ENCODE data around the gene TLK2.

The TLK2 gene

GRCh38 chr17:62655656-62656055, 177.0 kb downstream of the TLK2 start (continued):
- TF ChIP-seq, protein P1, sequence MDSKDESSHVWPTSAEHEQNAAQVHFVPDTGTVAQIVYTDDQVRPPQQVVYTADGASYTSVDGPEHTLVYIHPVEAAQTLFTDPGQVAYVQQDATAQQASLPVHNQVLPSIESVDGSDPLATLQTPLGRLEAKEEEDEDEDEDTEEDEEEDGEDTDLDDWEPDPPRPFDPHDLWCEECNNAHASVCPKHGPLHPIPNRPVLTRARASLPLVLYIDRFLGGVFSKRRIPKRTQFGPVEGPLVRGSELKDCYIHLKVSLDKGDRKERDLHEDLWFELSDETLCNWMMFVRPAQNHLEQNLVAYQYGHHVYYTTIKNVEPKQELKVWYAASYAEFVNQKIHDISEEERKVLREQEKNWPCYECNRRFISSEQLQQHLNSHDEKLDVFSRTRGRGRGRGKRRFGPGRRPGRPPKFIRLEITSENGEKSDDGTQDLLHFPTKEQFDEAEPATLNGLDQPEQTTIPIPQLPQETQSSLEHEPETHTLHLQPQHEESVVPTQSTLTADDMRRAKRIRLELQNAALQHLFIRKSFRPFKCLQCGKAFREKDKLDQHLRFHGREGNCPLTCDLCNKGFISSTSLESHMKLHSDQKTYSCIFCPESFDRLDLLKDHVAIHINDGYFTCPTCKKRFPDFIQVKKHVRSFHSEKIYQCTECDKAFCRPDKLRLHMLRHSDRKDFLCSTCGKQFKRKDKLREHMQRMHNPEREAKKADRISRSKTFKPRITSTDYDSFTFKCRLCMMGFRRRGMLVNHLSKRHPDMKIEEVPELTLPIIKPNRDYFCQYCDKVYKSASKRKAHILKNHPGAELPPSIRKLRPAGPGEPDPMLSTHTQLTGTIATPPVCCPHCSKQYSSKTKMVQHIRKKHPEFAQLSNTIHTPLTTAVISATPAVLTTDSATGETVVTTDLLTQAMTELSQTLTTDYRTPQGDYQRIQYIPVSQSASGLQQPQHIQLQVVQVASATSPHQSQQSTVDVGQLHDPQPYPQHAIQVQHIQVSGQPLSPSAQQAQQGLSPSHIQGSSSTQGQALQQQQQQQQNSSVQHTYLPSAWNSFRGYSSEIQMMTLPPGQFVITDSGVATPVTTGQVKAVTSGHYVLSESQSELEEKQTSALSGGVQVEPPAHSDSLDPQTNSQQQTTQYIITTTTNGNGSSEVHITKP (tag by site-specific recombination; IDR thresholded peaks at IDR 0.05) = no peak
- TF ChIP-seq, protein P2, sequence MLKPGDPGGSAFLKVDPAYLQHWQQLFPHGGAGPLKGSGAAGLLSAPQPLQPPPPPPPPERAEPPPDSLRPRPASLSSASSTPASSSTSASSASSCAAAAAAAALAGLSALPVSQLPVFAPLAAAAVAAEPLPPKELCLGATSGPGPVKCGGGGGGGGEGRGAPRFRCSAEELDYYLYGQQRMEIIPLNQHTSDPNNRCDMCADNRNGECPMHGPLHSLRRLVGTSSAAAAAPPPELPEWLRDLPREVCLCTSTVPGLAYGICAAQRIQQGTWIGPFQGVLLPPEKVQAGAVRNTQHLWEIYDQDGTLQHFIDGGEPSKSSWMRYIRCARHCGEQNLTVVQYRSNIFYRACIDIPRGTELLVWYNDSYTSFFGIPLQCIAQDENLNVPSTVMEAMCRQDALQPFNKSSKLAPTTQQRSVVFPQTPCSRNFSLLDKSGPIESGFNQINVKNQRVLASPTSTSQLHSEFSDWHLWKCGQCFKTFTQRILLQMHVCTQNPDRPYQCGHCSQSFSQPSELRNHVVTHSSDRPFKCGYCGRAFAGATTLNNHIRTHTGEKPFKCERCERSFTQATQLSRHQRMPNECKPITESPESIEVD (tag by site-specific recombination; IDR thresholded peaks at IDR 0.05) = no peak
- TF ChIP-seq, protein P3, sequence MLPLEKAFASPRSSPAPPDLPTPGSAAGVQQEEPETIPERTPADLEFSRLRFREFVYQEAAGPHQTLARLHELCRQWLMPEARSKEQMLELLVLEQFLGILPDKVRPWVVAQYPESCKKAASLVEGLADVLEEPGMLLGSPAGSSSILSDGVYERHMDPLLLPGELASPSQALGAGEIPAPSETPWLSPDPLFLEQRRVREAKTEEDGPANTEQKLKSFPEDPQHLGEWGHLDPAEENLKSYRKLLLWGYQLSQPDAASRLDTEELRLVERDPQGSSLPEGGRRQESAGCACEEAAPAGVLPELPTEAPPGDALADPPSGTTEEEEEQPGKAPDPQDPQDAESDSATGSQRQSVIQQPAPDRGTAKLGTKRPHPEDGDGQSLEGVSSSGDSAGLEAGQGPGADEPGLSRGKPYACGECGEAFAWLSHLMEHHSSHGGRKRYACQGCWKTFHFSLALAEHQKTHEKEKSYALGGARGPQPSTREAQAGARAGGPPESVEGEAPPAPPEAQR (tag by site-specific recombination; IDR thresholded peaks at IDR 0.05) = no peak
- no peak for TF ChIP-seq MEIS1 (CRISPR knock-in tag; IDR thresholded peaks at IDR 0.05; ENCODE audit: borderline replicate concordance)
- no peak for TF ChIP-seq TCF7L2 (IDR thresholded peaks at IDR 0.05; ENCODE audit: borderline replicate concordance, low read depth, low read length)
- no peak for TF ChIP-seq ZNF610 (tag by site-specific recombination; IDR thresholded peaks at IDR 0.05; ENCODE audit: borderline replicate concordance)
- TF ChIP-seq ZBTB1 (tag by site-specific recombination; IDR thresholded peaks at IDR 0.05) = no peak

DNA sequence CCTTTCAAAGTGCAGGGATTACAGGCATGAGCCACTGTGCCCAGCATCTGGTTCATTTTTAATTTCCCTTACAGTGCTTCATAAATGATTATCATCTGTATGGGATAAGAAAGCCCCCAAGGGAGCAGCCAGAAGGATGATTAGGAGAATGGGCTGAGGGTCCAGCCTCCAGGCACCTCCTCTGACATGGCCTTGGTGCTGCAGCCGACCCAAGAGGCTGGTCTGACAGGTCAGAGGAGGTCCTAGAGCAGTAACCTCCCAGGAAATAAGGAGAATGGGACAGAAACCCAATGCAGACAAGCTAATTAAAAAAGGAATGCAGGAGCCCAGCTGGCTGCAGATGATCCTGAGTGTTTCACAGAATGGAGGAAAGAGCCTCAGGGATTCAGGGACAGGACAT, 177.8 kb downstream of the TLK2 start:
- CTCF ChIA-PET = interaction anchor here (0.6 to 1.0 kb wide), 3 partner anchors 176 to 753 kb away, joined by 3 to 4 read pairs (median 3); no protein-coding TSS in a partner anchor
- Histone ChIP-seq H3K36me3 (ENCODE audit: control insufficient read depth in 2 of 2, insufficient read depth in 1 of 2, low read length in 2 of 2) (peaks cover 0 to 13% of the 10 kb centered on the region in 2 experiments; a peak in 1 of 3 replicates), H3K4me1 (ENCODE audit: control insufficient read depth, insufficient read depth, low read length) (peaks cover 9% of the 10 kb centered on the region), H3K27ac (ENCODE audit: extremely low read depth, low read depth, low read length) (no peak overlapping the region), H3K9me3 (ENCODE audit: control insufficient read depth, insufficient read depth, low read depth, low read length) (no peaks in the 10 kb centered on the region), H3K4me3 (ENCODE audit: low read depth, low read length) (no peak overlapping the region)
- TF ChIP-seq KLF7 (tag by site-specific recombination; IDR thresholded peaks at IDR 0.05; ENCODE audit: borderline replicate concordance) = no peak
- TF ChIP-seq ZNF610 (tag by site-specific recombination; IDR thresholded peaks at IDR 0.05; ENCODE audit: borderline replicate concordance) = no peak
- TF ChIP-seq ZNF530 (tag by site-specific recombination; IDR thresholded peaks at IDR 0.05; ENCODE audit: low read depth) = no peak
- TF ChIP-seq ZNF433 (tag by site-specific recombination; IDR thresholded peaks at IDR 0.05; ENCODE audit: low read depth) = no peak
- TF ChIP-seq ZBTB8A (tag by site-specific recombination; IDR thresholded peaks at IDR 0.05) = no peak
- TF ChIP-seq INSM2 (tag by site-specific recombination; IDR thresholded peaks at IDR 0.05) = no peak
- no peak for TF ChIP-seq ZBTB6 (tag by site-specific recombination; IDR thresholded peaks at IDR 0.05)
- POLR2A ChIA-PET = no interaction called here

Data from HEK293 (cell line).